ENCODE results near the gene TTC34. TPM values are rescaled to one million over a fixed set of nuclear protein-coding genes. Genes with fewer than 3 reads are reported as not detected.

TTC34 gene
- total and polyA plus RNA-seq, 9 of the 15 experiments (the other 6 are each of a cell fraction or from before 2014, with no cell fraction given): 0.03 to 0.38 (median 0.05) TPM; not detected in 2

DNA sequence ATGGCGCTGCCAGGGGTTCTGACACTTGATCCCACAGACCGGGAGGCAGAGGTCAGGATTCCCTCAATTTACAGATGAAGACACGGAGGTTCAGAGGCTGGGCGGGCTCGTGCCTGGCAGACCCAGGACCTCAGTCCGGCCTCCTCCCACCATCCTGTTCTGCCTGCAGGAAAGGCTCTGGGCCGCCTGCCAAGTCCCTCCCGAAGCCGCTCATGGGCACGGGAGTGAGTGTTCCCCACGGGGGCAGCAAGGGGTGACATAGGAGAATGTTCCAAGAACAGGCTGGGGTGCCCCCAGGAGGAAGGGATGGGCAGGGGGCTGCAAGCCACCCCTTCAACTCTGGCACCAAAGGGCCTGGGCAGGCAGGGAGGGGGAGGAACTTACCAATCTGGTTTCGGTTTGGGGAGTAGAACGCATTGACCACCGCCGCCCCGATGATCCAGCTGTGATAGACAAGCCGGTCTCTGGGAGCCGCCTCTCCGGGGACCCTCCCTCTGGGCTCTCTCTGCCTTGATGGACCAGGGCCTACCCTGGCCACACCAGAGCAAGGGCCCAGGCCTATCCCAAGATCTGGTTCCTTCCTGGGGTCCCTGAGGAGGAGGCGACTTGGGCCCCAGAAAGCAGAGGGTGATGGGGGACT lies 207.4 kb downstream of the TTC34 start:
- Histone ChIP-seq H4K20me1 (replicated peaks; ENCODE audit: control insufficient read depth, insufficient read depth, low read length) (0 out of 2 replicates have a peak, but pooled peaks cover 6% of the 10 kb centered on the region), H3K4me3 (no peak overlapping the region), H3K27ac (ENCODE audit: extremely low read depth, low read depth, low read length) (no peak overlapping the region), H2AFZ (ENCODE audit: low read depth, low read length) (no peak overlapping the region), H3K4me2 (ENCODE audit: insufficient read depth, low read length) (no peak overlapping the region), H3K36me3 (ENCODE audit: control insufficient read depth, insufficient read depth, low read length) (no peaks in the 10 kb centered on the region), H3K9me3 (replicated peaks; ENCODE audit: control insufficient read depth, insufficient read depth, low read depth, low read length) (no peaks in the 10 kb centered on the region), H3K79me2 (ENCODE audit: control insufficient read depth, insufficient read depth, low read length) (no peaks in the 10 kb centered on the region), H3K4me1 (replicated peaks in 1 of 2; ENCODE audit: control insufficient read depth in 2 of 2, insufficient read depth in 2 of 2, low read length in 2 of 2) (peaks cover 0 to 62% of the 10 kb centered on the region in 2 experiments; a peak in 2 of 5 replicates), H3K9ac (ENCODE audit: insufficient read depth in 1 of 2, low read depth in 2 of 2, low read length in 2 of 2) (peak overlapping the region in 1 of 2 experiments; percentile 36; a peak in 1 of 4 replicates), H3K27me3 (ENCODE audit: control insufficient read depth in 2 of 2, insufficient read depth in 2 of 2, low read length in 2 of 2) (peaks cover 13 to 57% of the 10 kb centered on the region in 2 experiments; a peak in 4 of 5 replicates), H3K9me1 (ENCODE audit: control insufficient read depth, insufficient read depth, low read length) (no peaks in the 10 kb centered on the region)
- WGBS (ENCODE audit: insufficient coverage, low coverage, missing lambda C conversion rate): 7% methylated on average over 20 of the region's 20 CpGs
- POLR2A ChIA-PET: interaction anchor here (0.6 to 1.4 kb wide), 3 partner anchors 8 to 211 kb away, joined by 3 read pairs; no protein-coding TSS in a partner anchor
- no peak for TF ChIP-seq HDAC6 (IDR thresholded peaks at IDR 0.05; ENCODE audit: low read depth, low read length)
- TF ChIP-seq, protein P1, sequence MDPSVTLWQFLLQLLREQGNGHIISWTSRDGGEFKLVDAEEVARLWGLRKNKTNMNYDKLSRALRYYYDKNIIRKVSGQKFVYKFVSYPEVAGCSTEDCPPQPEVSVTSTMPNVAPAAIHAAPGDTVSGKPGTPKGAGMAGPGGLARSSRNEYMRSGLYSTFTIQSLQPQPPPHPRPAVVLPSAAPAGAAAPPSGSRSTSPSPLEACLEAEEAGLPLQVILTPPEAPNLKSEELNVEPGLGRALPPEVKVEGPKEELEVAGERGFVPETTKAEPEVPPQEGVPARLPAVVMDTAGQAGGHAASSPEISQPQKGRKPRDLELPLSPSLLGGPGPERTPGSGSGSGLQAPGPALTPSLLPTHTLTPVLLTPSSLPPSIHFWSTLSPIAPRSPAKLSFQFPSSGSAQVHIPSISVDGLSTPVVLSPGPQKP (CRISPR knock-in tag; IDR thresholded peaks at IDR 0.05): no peak
- no peak for TF ChIP-seq ZFP30 (CRISPR knock-in tag; IDR thresholded peaks at IDR 0.05; ENCODE audit: borderline replicate concordance)
- TF ChIP-seq NFIC (IDR thresholded peaks at IDR 0.05): peak; percentile 80
- TF ChIP-seq, protein P2, sequence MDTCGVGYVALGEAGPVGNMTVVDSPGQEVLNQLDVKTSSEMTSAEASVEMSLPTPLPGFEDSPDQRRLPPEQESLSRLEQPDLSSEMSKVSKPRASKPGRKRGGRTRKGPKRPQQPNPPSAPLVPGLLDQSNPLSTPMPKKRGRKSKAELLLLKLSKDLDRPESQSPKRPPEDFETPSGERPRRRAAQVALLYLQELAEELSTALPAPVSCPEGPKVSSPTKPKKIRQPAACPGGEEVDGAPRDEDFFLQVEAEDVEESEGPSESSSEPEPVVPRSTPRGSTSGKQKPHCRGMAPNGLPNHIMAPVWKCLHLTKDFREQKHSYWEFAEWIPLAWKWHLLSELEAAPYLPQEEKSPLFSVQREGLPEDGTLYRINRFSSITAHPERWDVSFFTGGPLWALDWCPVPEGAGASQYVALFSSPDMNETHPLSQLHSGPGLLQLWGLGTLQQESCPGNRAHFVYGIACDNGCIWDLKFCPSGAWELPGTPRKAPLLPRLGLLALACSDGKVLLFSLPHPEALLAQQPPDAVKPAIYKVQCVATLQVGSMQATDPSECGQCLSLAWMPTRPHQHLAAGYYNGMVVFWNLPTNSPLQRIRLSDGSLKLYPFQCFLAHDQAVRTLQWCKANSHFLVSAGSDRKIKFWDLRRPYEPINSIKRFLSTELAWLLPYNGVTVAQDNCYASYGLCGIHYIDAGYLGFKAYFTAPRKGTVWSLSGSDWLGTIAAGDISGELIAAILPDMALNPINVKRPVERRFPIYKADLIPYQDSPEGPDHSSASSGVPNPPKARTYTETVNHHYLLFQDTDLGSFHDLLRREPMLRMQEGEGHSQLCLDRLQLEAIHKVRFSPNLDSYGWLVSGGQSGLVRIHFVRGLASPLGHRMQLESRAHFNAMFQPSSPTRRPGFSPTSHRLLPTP (IDR thresholded peaks at IDR 0.05; ENCODE audit: borderline replicate concordance, extremely low read depth, insufficient read length): no peak
- TF ChIP-seq, protein P3, sequence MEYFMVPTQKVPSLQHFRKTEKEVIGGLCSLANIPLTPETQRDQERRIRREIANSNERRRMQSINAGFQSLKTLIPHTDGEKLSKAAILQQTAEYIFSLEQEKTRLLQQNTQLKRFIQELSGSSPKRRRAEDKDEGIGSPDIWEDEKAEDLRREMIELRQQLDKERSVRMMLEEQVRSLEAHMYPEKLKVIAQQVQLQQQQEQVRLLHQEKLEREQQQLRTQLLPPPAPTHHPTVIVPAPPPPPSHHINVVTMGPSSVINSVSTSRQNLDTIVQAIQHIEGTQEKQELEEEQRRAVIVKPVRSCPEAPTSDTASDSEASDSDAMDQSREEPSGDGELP (CRISPR knock-in tag; IDR thresholded peaks at IDR 0.05; ENCODE audit: borderline replicate concordance): 0 out of 2 replicates have a peak, but pooled peaks have one; percentile 23
- CTCF ChIA-PET (ENCODE audit: low intra/inter-chr PET ratio): no interaction called here
- DNase-seq (ENCODE audit: extremely low read depth in 1 of 4, low spot score in 3 of 4) (no peak), ATAC-seq (no peak), FAIRE-seq (no peak)
- intact Hi-C loops (cut with micrococcal nuclease): no loop called here
- in situ Hi-C loops (cut with MboI): no loop called here
- no TSS peak for BruUV-seq (replicated peaks)
